ENCODE measurements around the gene CFAP141. TPM values are rescaled to one million over a fixed set of nuclear protein-coding genes. Genes with fewer than 3 reads are reported as not detected.

The CFAP141 gene
- total and polyA plus RNA-seq, 2 experiments from 2014 or later: not detected

- H3K36me3 ChIP-seq (ENCODE audit: low read depth): peaks cover 31% of the 10 kb centered on the region
- 26 to 27% methylated on average over 2 of the region's 2 CpGs for WGBS, 2 experiments (ENCODE audit: low coverage in 1 of 2, low lambda C conversion rate in 2 of 2, missing lambda C conversion rate in 2 of 2)
- H3K79me2 ChIP-seq (ENCODE audit: insufficient read depth): peaks cover 100% of the 10 kb centered on the region
Measured at GRCh38 chr1:154176337-154176736, 29.8 kb downstream of the CFAP141 start.

GRCh38 chr1:154174654-154175053, 31.5 kb downstream of the CFAP141 start:
- Histone ChIP-seq H3K4me2 (ENCODE audit: unreplicated experiment) (no peak overlapping the region), H3K36me3 (ENCODE audit: low read depth) (peaks cover 45% of the 10 kb centered on the region), H3F3A (ENCODE audit: insufficient read depth) (peaks cover 44% of the 10 kb centered on the region)

More at GRCh38 chr1:154176337-154176736, 29.8 kb downstream of the CFAP141 start:
- Histone ChIP-seq H3K27me3 (replicated peaks; ENCODE audit: insufficient read depth) (no peaks in the 10 kb centered on the region), H3K9ac (no peak overlapping the region), H3F3A (ENCODE audit: insufficient read depth) (peaks cover 51% of the 10 kb centered on the region), H3K4me2 (ENCODE audit: unreplicated experiment) (peak overlapping the region; percentile 32), H3K4me1 (ENCODE audit: insufficient read depth) (peaks cover 61% of the 10 kb centered on the region), H3K9me2 (ENCODE audit: insufficient read depth) (no peaks in the 10 kb centered on the region), H3K9me3 (ENCODE audit: low read depth) (no peaks in the 10 kb centered on the region), H3K4me3 (no peak overlapping the region), H2AFZ (no peak overlapping the region), H4K20me1 (ENCODE audit: insufficient read depth) (peaks cover 47% of the 10 kb centered on the region), H3K27ac (peak overlapping the region; percentile 45)
- peak; percentile 93 for DNase-seq
- in situ Hi-C loops (cut with MboI): no loop called here
- no peak for TF ChIP-seq EZH2 (IDR thresholded peaks at IDR 0.05; ENCODE audit: insufficient read depth, poor library complexity, severe bottlenecking)
- no peak for TF ChIP-seq EZH2phosphoT487 (IDR thresholded peaks at IDR 0.05; ENCODE audit: insufficient read depth, low read depth)

GRCh38 chr1:154171880-154172279, 34.3 kb downstream of the CFAP141 start:
- Histone ChIP-seq H3K9ac (no peak overlapping the region), H3F3A (ENCODE audit: insufficient read depth) (peaks cover 32% of the 10 kb centered on the region), H4K20me1 (ENCODE audit: insufficient read depth) (peaks cover 17% of the 10 kb centered on the region), H3K79me2 (ENCODE audit: insufficient read depth) (peaks cover 100% of the 10 kb centered on the region), H3K27ac (no peak overlapping the region), H3K9me2 (ENCODE audit: insufficient read depth) (no peaks in the 10 kb centered on the region), H3K36me3 (ENCODE audit: low read depth) (peaks cover 72% of the 10 kb centered on the region), H3K4me1 (ENCODE audit: insufficient read depth) (peaks cover 19% of the 10 kb centered on the region), H3K4me3 (no peak overlapping the region), H3K27me3 (replicated peaks; ENCODE audit: insufficient read depth) (no peaks in the 10 kb centered on the region), H2AFZ (no peak overlapping the region), H3K9me3 (ENCODE audit: low read depth) (no peaks in the 10 kb centered on the region), H3K4me2 (ENCODE audit: unreplicated experiment) (no peak overlapping the region)
- in situ Hi-C loops (cut with MboI): no loop called here
- no peak for TF ChIP-seq EZH2 (IDR thresholded peaks at IDR 0.05; ENCODE audit: insufficient read depth, poor library complexity, severe bottlenecking)
- WGBS, 2 experiments (ENCODE audit: low coverage in 1 of 2, low lambda C conversion rate in 2 of 2, missing lambda C conversion rate in 2 of 2): 86 to 87% methylated on average over 5 of the region's 5 CpGs
- DNase-seq: no peak

More at GRCh38 chr1:154174654-154175053, 31.5 kb downstream of the CFAP141 start:
- H3K9ac ChIP-seq: no peak overlapping the region
- no peak overlapping the region for H3K27ac ChIP-seq
- H2AFZ ChIP-seq: no peak overlapping the region
- H3K79me2 ChIP-seq (ENCODE audit: insufficient read depth): peaks cover 100% of the 10 kb centered on the region
- no peaks in the 10 kb centered on the region for H3K9me2 ChIP-seq (ENCODE audit: insufficient read depth)
- in situ Hi-C loops (cut with MboI): no loop called here
- H3K4me3 ChIP-seq: no peak overlapping the region
- H4K20me1 ChIP-seq (ENCODE audit: insufficient read depth): peaks cover 39% of the 10 kb centered on the region
- peaks cover 47% of the 10 kb centered on the region for H3K4me1 ChIP-seq (ENCODE audit: insufficient read depth)
- 94 to 100% methylated on average over 4 of the region's 4 CpGs for WGBS, 2 experiments (ENCODE audit: low coverage in 1 of 2, low lambda C conversion rate in 2 of 2, missing lambda C conversion rate in 2 of 2)
- DNase-seq: no peak
- no peaks in the 10 kb centered on the region for H3K27me3 ChIP-seq (replicated peaks; ENCODE audit: insufficient read depth)
- TF ChIP-seq EZH2phosphoT487 (IDR thresholded peaks at IDR 0.05; ENCODE audit: insufficient read depth, low read depth): no peak
- no peaks in the 10 kb centered on the region for H3K9me3 ChIP-seq (ENCODE audit: low read depth)

- TF ChIP-seq EZH2 (IDR thresholded peaks at IDR 0.05; ENCODE audit: insufficient read depth, poor library complexity, severe bottlenecking) (no peak), EZH2phosphoT487 (IDR thresholded peaks at IDR 0.05; ENCODE audit: insufficient read depth, low read depth) (no peak)
- Histone ChIP-seq H3K4me2 (ENCODE audit: unreplicated experiment) (no peak overlapping the region), H3K27ac (no peak overlapping the region), H3K79me2 (ENCODE audit: insufficient read depth) (peaks cover 100% of the 10 kb centered on the region), H3K36me3 (ENCODE audit: low read depth) (peaks cover 77% of the 10 kb centered on the region), H3K4me1 (ENCODE audit: insufficient read depth) (peaks cover 12% of the 10 kb centered on the region), H3K9ac (no peak overlapping the region), H3K4me3 (no peak overlapping the region), H3K9me2 (ENCODE audit: insufficient read depth) (no peaks in the 10 kb centered on the region), H3K9me3 (ENCODE audit: low read depth) (no peaks in the 10 kb centered on the region), H2AFZ (no peak overlapping the region), H3F3A (ENCODE audit: insufficient read depth) (peaks cover 26% of the 10 kb centered on the region), H4K20me1 (ENCODE audit: insufficient read depth) (peaks cover 16% of the 10 kb centered on the region), H3K27me3 (replicated peaks; ENCODE audit: insufficient read depth) (no peaks in the 10 kb centered on the region)
- in situ Hi-C loops (cut with MboI): no loop called here
- 84 to 88% methylated on average over 4 of the region's 4 CpGs for WGBS, 2 experiments (ENCODE audit: low coverage in 1 of 2, low lambda C conversion rate in 2 of 2, missing lambda C conversion rate in 2 of 2)
- DNase-seq: no peak
Measured at GRCh38 chr1:154171223-154171583, 34.9 kb downstream of the CFAP141 start.

GRCh38 chr1:154170547-154171222, 35.4 kb downstream of the CFAP141 start:
- Histone ChIP-seq H3K4me1 (ENCODE audit: insufficient read depth) (peaks cover 7% of the 10 kb centered on the region), H3K9me3 (ENCODE audit: low read depth) (no peaks in the 10 kb centered on the region), H2AFZ (no peak overlapping the region), H4K20me1 (ENCODE audit: insufficient read depth) (peaks cover 11% of the 10 kb centered on the region), H3K9ac (no peak overlapping the region), H3K79me2 (ENCODE audit: insufficient read depth) (peaks cover 100% of the 10 kb centered on the region), H3K4me2 (ENCODE audit: unreplicated experiment) (no peak overlapping the region), H3F3A (ENCODE audit: insufficient read depth) (peaks cover 26% of the 10 kb centered on the region), H3K4me3 (no peak overlapping the region), H3K27ac (no peak overlapping the region), H3K36me3 (ENCODE audit: low read depth) (peaks cover 82% of the 10 kb centered on the region), H3K27me3 (replicated peaks; ENCODE audit: insufficient read depth) (no peaks in the 10 kb centered on the region), H3K9me2 (ENCODE audit: insufficient read depth) (no peaks in the 10 kb centered on the region)
- in situ Hi-C loops (cut with MboI): no loop called here
- peak; percentile 45 for DNase-seq
- no peak for TF ChIP-seq EZH2phosphoT487 (IDR thresholded peaks at IDR 0.05; ENCODE audit: insufficient read depth, low read depth)
- no peak for TF ChIP-seq EZH2 (IDR thresholded peaks at IDR 0.05; ENCODE audit: insufficient read depth, poor library complexity, severe bottlenecking)
